Endothelial cell of umbilical vein (primary cell): ENCODE measurements around the gene MBNL2.

Source experiments
- MYC ChIP-seq: IDR thresholded peaks from one replicate; pipeline ENCODE4 v1.6.1; 2011; ENCODE audit warnings: mild to moderate bottlenecking, low read depth, low read length
- POLR2A ChIP-seq: IDR thresholded peaks from 2 replicates; pipeline ENCODE4 v1.6.1; 2012; ENCODE audit warnings: low read depth, mild to moderate bottlenecking, control low read depth, low read length

GRCh38 chr13:97256343-97256783, 34.2 kb downstream of the MBNL2 start:
- TF ChIP-seq POLR2A (no peak), MYC (no peak)
